Measurements from ENCODE around the gene OTUD4.
"Not testable (repeated sequence)": the region's sequence is repeated elsewhere in the genome, so short reads cannot be mapped to it uniquely, and the experiment has no call there.

DNA sequence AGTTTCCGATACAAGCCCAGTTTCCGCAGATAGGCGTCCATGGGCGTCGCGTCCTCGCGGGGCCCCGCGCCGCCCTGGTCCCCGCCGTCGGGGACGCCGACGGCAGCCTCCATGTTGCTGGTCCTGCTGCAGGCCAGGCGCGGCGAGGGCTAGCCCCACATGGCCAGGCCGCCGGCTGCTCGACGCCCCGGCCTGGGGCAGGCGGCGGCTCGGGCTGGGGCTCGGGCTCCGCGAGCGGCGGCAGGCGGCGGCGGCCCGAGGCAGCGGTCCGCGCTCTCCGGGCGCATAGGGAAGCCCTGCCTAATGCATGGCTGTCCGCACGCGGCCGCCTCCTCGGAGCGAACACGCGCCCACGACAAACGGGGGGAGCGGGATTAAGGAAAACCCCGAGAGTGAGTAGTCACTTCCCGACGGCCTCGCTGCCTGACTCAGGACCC is 510 bp downstream of the OTUD4 start:
- TF ChIP-seq, protein P1, sequence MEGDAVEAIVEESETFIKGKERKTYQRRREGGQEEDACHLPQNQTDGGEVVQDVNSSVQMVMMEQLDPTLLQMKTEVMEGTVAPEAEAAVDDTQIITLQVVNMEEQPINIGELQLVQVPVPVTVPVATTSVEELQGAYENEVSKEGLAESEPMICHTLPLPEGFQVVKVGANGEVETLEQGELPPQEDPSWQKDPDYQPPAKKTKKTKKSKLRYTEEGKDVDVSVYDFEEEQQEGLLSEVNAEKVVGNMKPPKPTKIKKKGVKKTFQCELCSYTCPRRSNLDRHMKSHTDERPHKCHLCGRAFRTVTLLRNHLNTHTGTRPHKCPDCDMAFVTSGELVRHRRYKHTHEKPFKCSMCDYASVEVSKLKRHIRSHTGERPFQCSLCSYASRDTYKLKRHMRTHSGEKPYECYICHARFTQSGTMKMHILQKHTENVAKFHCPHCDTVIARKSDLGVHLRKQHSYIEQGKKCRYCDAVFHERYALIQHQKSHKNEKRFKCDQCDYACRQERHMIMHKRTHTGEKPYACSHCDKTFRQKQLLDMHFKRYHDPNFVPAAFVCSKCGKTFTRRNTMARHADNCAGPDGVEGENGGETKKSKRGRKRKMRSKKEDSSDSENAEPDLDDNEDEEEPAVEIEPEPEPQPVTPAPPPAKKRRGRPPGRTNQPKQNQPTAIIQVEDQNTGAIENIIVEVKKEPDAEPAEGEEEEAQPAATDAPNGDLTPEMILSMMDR (IDR thresholded peaks at IDR 0.05; ENCODE audit: low read depth, low read length, missing input control): not testable (repeated sequence)
- TF ChIP-seq ZBTB33 (IDR thresholded peaks at IDR 0.05); EGR1 (IDR thresholded peaks at IDR 0.05; ENCODE audit: low read depth in 2 of 2); HNF4G (IDR thresholded peaks at IDR 0.05); JUND (IDR thresholded peaks at IDR 0.05); RAD21 (IDR thresholded peaks at IDR 0.05); FOXA1 (IDR thresholded peaks at IDR 0.05); GABPA (IDR thresholded peaks at IDR 0.05 in 1 of 2, conservative IDR thresholded peaks at IDR 0.05 in 1 of 2): not testable (repeated sequence)
- TF ChIP-seq, protein P2, sequence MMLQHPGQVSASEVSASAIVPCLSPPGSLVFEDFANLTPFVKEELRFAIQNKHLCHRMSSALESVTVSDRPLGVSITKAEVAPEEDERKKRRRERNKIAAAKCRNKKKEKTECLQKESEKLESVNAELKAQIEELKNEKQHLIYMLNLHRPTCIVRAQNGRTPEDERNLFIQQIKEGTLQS (IDR thresholded peaks at IDR 0.05): not testable (repeated sequence)
- TF ChIP-seq, protein P3, sequence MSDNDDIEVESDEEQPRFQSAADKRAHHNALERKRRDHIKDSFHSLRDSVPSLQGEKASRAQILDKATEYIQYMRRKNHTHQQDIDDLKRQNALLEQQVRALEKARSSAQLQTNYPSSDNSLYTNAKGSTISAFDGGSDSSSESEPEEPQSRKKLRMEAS (IDR thresholded peaks at IDR 0.05): not testable (repeated sequence)
